Spinal cord (tissue), 10 donors: Measurements from ENCODE around the gene TMEM89. TPM values are rescaled to one million over a fixed set of nuclear protein-coding genes. Genes with fewer than 3 reads are reported as not detected.

Source experiments
- DNase-seq, 6 donors: peaks; one replicate each; pipeline versions ENCODE4 v3.0.0 to v3.0.0-alpha.2; 2013 to 2015; ENCODE audit warnings: low spot score in 6 of 6, low read depth in 4 of 6
- H3K27ac ChIP-seq: one replicate; pipeline ENCODE4 v1.5.1; 2013; ENCODE audit warnings: low read depth, low read length, control low read depth
- H3K27me3 ChIP-seq: one replicate; pipeline ENCODE4 v1.6.1; 2013; ENCODE audit warnings: low read length; ENCODE audit not compliant: control insufficient read depth, insufficient read depth
- H3K36me3 ChIP-seq: one replicate; pipeline ENCODE4 v1.6.1; 2013; ENCODE audit warnings: low read length; ENCODE audit not compliant: control insufficient read depth, insufficient read depth
- H3K4me1 ChIP-seq: one replicate; pipeline ENCODE4 v1.6.1; 2013; ENCODE audit warnings: low read length; ENCODE audit not compliant: control insufficient read depth, insufficient read depth
- H3K4me3 ChIP-seq: one replicate; pipeline ENCODE4 v1.5.1; 2013; ENCODE audit warnings: low read depth, low read length, control low read depth
- H3K9me3 ChIP-seq: one replicate; pipeline ENCODE4 v1.6.1; 2013; ENCODE audit warnings: low read length; ENCODE audit not compliant: control insufficient read depth, insufficient read depth
- WGBS: methylation state at CpG from one replicate; pipeline ENCODE4 v1.1.5; 2013; ENCODE audit warnings: missing lambda C conversion rate; ENCODE audit not compliant: insufficient coverage; 5-methylcytosine and 5-hydroxymethylcytosine counted together
- polyA plus RNA-seq, 2 donors: library from polyadenylated mRNA; unstranded; fragments of 120-200 nt; gene quantifications; one replicate each; pipeline ENCODE4 v1.2.1, GENCODE V29; 2013; ENCODE audit not compliant: insufficient read length in 2 of 2
- total RNA-seq, 2 donors: library from RNA; depleted of rRNA in 1 of 2; stranded (reverse); fragments of 120-200 nt in 1 of 2; fragments of >200 nt in 1 of 2; gene quantifications; one replicate each; pipeline versions ENCODE4 v1.2.3 to v1.2.4, GENCODE V29; 2013 to 2014
- donor health status: healthy.

Gene TMEM89
- total and polyA plus RNA-seq, 4 donors = 0.22 to 0.24 TPM; not detected in 2

DNA sequence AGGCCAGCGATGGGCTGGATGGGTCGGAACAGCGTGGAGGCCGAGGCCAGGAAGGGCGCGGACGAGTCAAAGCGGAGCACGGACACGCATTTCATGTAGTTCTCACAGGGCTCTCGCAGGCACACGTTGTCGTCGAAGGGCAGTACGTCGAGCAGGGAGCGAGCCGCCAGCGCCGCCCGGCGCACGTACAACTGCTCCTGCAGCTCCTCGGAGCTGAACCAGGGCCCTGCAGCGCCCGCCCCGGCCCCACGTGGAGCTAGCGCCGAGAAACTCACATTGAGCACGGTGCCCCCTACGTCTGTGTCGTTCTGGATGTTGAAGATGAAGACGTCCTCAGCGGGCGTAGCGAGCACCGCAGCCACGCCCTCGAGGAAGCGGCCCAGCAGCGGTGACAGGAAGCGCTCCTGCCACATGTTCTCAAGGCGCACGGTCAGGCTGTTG lies 35.3 kb upstream of the TMEM89 start:
- no peak overlapping the region for H3K27ac ChIP-seq
- peaks cover 46% of the 10 kb centered on the region for H3K4me1 ChIP-seq
- 58% methylated on average over 45 of the region's 45 CpGs for WGBS

DNA sequence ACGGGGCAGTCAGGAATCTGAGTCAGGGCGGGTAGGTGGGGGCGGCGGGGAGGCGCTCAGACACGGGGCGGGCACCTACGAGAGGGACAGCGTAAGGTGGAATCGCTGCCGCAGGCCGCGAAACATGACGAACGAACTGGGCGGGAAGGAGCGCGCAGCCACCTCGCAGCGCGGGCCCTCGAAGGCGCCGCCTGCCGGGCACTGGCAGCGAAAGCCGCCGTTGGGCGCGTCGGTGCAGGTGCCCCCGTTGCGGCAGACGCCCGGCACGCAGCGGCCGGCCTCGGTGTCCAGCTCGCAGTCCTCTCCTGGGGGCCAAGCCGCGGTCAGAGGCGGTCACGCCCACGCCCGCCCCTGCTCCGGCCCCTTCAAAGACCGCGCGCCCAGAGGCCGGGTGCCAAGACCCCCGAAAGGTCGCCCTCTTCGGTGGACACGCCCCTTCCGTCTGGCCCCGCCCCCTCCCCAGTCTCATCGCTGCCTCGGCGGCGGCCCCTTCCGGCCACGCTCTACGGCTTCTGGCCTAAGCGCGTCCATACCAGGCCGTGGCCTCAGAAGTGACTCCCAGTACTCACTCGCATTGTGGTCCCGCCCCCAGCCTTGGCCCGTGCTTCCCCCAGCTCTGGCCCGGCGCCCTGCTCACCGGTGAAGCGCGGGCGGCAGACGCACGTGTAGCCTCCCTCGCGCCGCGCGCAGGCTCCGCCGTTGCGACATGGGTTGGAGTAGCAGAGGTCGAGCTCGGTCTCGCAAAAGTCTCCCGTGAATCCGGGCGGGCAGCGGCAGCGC lies 34.7 kb upstream of the TMEM89 start:
- DNase-seq = peak in 2 of 6 donors; percentile 68 to 76
- Histone ChIP-seq H3K27me3 (no peaks in the 10 kb centered on the region), H3K4me3 (peak overlapping the region; percentile 27), H3K9me3 (no peaks in the 10 kb centered on the region), H3K36me3 (peaks cover 97% of the 10 kb centered on the region), H3K27ac (no peak overlapping the region), H3K4me1 (peaks cover 40% of the 10 kb centered on the region)
- WGBS = 5% methylated on average over 94 of the region's 94 CpGs

More for the DNA sequence above, 35.3 kb upstream of the TMEM89 start:
- Histone ChIP-seq H3K36me3 (peaks cover 94% of the 10 kb centered on the region), H3K27me3 (no peaks in the 10 kb centered on the region), H3K9me3 (no peaks in the 10 kb centered on the region), H3K4me3 (peak overlapping the region; percentile 27)
- DNase-seq = no peak

DNA sequence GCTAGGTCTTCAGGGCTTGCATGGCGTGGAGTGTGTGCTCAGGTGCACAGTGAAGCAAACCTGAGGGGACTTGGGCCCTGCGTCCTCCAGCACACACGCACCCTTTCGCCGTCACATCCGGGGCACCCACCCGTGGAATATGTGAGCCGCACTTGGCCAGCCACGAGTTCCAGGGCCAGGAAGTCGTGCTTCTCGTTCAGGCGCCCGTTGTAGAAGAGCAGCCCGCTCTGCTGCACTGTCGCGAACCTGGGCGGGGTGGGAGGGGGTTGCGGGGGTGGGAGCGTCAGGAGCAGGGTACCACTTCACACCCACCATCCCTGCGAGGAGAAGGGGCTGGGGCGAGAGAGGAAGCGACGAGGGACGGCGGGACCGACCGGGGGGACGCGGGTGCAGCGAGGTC lies 34.0 kb upstream of the TMEM89 start:
- no peak overlapping the region for H3K27ac ChIP-seq
- H3K4me1 ChIP-seq = peaks cover 34% of the 10 kb centered on the region
- DNase-seq = no peak
- H3K4me3 ChIP-seq = no peak overlapping the region
- 36% methylated on average over 17 of the region's 30 CpGs for WGBS
- peaks cover 97% of the 10 kb centered on the region for H3K36me3 ChIP-seq
- no peaks in the 10 kb centered on the region for H3K9me3 ChIP-seq
- no peaks in the 10 kb centered on the region for H3K27me3 ChIP-seq

DNA sequence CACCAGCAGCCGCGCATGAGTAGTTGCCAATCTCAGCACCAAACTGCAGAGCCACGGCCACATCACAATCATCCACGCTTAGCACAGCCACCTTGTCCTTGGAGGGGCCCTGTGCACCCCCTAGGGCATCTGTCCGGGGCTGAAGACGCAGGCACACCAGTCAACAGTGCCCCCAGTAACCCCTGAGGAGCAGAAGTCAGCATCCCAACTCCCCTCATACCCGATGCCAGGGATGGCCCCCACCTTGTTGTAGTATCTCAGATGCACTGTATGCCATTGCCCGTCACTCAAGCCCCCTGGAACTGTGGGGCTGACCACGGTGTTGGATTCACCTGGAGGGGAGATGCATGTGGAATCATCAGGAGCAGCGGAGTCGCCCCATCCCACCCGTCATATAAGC lies 33.5 kb upstream of the TMEM89 start:
- no peak for DNase-seq
- no peak overlapping the region for H3K27ac ChIP-seq
- peaks cover 32% of the 10 kb centered on the region for H3K4me1 ChIP-seq
- no peak overlapping the region for H3K4me3 ChIP-seq
- H3K9me3 ChIP-seq = no peaks in the 10 kb centered on the region
- WGBS = 93% methylated on average over 9 of the region's 12 CpGs
- H3K27me3 ChIP-seq = no peaks in the 10 kb centered on the region
- peaks cover 97% of the 10 kb centered on the region for H3K36me3 ChIP-seq

DNA sequence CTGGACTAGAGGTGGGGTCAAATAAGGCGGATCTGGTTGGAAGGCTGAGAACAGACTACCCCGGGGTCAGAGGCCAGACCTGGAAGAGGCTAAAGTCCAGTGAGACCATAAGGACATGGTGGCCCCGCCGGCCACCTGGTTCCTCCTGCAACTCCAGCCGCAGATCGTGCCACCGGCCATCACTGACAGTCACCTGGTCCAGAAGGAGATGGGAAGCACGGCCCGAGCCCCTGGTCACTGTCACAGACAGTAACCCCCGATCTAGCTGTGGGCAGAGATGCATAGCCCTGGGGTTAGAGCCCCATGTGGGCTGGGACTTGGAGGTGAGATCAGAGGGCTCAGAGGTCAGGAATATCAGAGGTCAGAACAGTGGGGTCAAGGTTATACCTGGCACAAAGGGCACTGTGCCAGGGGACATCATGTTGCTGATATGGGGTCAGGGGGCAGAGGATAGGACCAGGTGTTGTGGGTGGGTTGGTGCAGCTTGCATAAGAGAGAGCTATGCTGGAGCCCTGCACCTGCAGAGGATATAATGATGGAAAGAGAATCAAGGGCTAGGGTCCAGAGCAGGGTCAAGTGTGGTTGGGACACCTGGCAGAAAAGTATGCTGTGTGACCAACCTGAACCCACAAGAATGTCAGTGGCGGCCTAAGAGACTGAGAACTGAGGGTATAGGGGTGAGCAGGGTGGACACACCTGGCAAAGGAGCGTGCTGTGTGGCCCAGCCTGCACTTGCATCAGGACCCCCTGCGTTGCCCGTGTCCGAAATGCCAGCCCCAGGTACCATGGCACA lies 31.6 kb upstream of the TMEM89 start:
- no peaks in the 10 kb centered on the region for H3K27me3 ChIP-seq
- no peak for DNase-seq
- H3K4me3 ChIP-seq = no peak overlapping the region
- no peaks in the 10 kb centered on the region for H3K9me3 ChIP-seq
- no peak overlapping the region for H3K27ac ChIP-seq
- H3K36me3 ChIP-seq = peaks cover 96% of the 10 kb centered on the region
- peaks cover 26% of the 10 kb centered on the region for H3K4me1 ChIP-seq
- 95% methylated on average over 14 of the region's 15 CpGs for WGBS

DNA sequence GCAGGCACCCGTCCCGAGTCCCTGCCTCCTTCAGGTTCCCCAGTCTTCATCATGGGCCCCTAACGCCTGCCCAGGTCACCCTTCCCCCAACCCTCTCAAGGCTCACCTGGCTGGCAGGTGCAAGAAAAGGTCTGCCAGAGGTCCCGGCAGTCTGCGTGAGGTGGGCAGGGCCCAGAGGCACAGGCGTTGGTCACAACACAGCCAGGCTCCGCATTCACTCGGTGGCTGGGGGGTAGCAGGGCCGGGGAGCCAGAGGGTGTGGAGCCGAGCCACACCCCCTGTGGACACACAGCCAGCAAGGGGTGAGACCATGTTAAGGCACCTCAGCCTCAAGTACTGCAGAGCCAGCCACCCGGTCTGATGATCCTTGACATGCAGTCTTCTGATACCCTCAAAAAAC lies 30.2 kb upstream of the TMEM89 start:
- DNase-seq = no peak
- no peak overlapping the region for H3K27ac ChIP-seq
- no peaks in the 10 kb centered on the region for H3K27me3 ChIP-seq
- H3K4me1 ChIP-seq = peaks cover 15% of the 10 kb centered on the region
- no peak overlapping the region for H3K4me3 ChIP-seq
- 86% methylated on average over 11 of the region's 11 CpGs for WGBS
- H3K9me3 ChIP-seq = no peaks in the 10 kb centered on the region
- peaks cover 93% of the 10 kb centered on the region for H3K36me3 ChIP-seq

DNA sequence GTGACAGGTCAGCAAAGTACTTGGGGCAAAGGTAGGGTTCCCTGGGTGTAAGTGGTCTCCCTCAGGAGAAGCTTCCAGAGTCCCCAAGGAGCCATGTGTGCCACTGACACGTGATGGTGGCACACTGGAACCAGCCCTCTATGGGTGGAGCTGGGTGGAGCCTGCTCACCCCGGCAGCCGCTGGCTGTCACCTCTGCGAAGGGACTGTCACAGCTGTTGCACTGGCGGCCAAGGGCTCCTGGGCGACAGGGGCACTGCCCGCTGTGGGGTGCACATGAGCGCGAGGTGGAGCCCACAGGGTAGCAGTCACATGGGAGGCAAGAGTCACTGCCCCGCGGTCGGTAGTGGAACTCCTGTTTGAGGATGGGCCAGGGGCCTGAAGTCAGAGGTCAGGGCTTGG lies 29.2 kb upstream of the TMEM89 start:
- Histone ChIP-seq H3K27ac (no peak overlapping the region), H3K36me3 (peaks cover 93% of the 10 kb centered on the region), H3K27me3 (no peaks in the 10 kb centered on the region), H3K9me3 (no peaks in the 10 kb centered on the region), H3K4me1 (peaks cover 5% of the 10 kb centered on the region), H3K4me3 (no peak overlapping the region)
- 89% methylated on average over 12 of the region's 12 CpGs for WGBS
- no peak for DNase-seq

DNA sequence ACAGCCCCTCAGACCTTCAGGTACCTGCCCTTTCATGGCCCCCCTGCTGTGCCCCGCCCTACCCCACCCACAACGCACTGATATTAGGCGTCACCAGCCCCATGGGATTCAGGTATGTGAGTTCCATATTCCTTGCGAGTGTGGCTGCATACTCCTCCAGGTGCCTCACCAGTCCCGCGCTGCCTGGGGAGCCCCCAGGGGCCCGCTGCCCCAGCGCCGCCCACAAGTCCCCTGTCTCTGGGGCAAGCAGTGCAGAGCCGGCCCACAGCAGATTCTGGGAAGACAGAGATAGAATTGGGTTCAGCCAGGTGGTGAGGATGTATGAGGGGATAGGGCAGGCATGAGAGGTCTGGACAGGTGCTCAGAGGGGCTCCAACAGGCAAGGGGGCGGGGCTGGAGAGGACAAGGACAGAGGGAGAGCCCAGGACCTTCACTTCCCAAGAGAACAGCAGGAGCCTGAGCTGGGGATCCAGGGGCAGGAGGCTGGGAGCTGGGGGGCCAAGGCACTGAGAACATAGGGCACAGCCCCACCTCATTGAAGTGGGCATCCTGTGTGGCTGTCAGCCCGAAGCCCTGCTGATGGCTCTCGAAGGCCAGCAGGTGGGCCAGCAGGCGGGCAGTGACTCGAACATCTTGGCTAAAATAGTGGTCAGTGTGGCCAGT lies 26.8 kb upstream of the TMEM89 start:
- no peaks in the 10 kb centered on the region for H3K27me3 ChIP-seq
- H3K9me3 ChIP-seq = no peaks in the 10 kb centered on the region
- H3K4me3 ChIP-seq = no peak overlapping the region
- WGBS = 94% methylated on average over 13 of the region's 15 CpGs
- H3K27ac ChIP-seq = no peak overlapping the region
- no peaks in the 10 kb centered on the region for H3K4me1 ChIP-seq
- DNase-seq = no peak
- peaks cover 93% of the 10 kb centered on the region for H3K36me3 ChIP-seq

DNA sequence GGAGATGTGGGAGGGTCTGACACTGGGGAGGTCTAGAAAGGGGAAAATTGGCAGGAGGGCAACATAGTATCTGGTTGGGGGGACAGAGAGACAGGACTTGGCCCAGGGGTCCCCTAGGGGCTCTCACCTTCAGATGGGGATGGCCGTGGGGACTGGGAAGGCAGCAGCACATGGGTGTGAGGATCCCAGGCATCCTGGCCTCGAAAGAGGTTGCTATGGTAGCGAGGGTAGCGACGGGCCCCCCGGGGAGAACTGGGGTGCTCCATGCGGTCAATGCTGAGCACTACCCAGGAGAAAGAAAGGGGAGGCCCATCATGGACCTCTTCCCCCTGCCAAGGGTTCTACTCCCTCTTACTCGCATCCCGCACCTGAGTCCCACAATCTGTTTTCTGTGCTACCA lies 26.1 kb upstream of the TMEM89 start:
- Histone ChIP-seq H3K27me3 (no peaks in the 10 kb centered on the region), H3K4me1 (no peaks in the 10 kb centered on the region), H3K4me3 (no peak overlapping the region), H3K9me3 (no peaks in the 10 kb centered on the region), H3K36me3 (peaks cover 94% of the 10 kb centered on the region), H3K27ac (no peak overlapping the region)
- 81% methylated on average over 7 of the region's 9 CpGs for WGBS
- DNase-seq = no peak
